Left ventricle myocardium superior (tissue), 1 donor: ENCODE data around the gene TDP1. TPM values are rescaled to one million over a fixed set of nuclear protein-coding genes. Genes with fewer than 3 reads are reported as not detected.

Experiments used
- ATAC-seq: fragments of 200-7000 bp; cut with Tn5 transposase; one replicate; pipeline ENCODE4 v1.9.1; 2020; ENCODE audit warnings: mild to moderate bottlenecking, moderate library complexity
- DNase-seq: peaks from one replicate; pipeline ENCODE4 v3.0.0-alpha.2; 2020
- intact Hi-C: fragments of 100-400 bp; cut with micrococcal nuclease; formaldehyde crosslinking; loops from one replicate; pipeline ENCODE4 v1.11.0; 2022
- long read RNA-seq: library from polyadenylated mRNA; unstranded; transcript quantifications from one replicate; pipeline ENCODE4 v2.0.0, GENCODE V29; 2021
- total RNA-seq: library from RNA; stranded (reverse); fragmentation: NEBNext Ultra II Directional; extraction: Animal tissue kit (Norgen Biotek cat#: 25700); gene quantifications from one replicate; pipeline ENCODE4 v1.2.1, GENCODE V29; 2021
- donor health status: DM: no; HTN: yes; CAD: no; lungs with severe emphysema.

TDP1 gene
- 4.8 TPM for total RNA-seq
- long read RNA-seq, partial matches to known transcripts, result 0 of 1 reads
- long read RNA-seq, other reads (novel, unspliced or antisense), result 1 of 1 reads

- ATAC-seq, result peak; percentile 94
- intact Hi-C loops, result no loop called here
- DNase-seq, result peak; percentile 97
Measured at GRCh38 chr14:89955745-89956660, at the start of gene TDP1. Gene TDP1 (plus strand): TSS chr14:89955927. CDS start chr14:89963115, 7,188 bp downstream.

GRCh38 chr14:89906000-89906399, 49.7 kb upstream of the TDP1 start:
- intact Hi-C loops, result no loop called here
- ATAC-seq, result no peak
- DNase-seq, result no peak

GRCh38 chr14:89907655-89908054, 48.1 kb upstream of the TDP1 start:
- ATAC-seq (no peak), DNase-seq (no peak)
- intact Hi-C loops, result no loop called here

- DNase-seq (no peak), ATAC-seq (no peak)
- intact Hi-C loops, result no loop called here
Measured at GRCh38 chr14:89908712-89909450, 46.8 kb upstream of the TDP1 start.

- intact Hi-C loops, result no loop called here
- DNase-seq, result no peak
- ATAC-seq, result no peak
Measured at GRCh38 chr14:89909586-89909985, 46.1 kb upstream of the TDP1 start.

- no peak for DNase-seq
- no peak for ATAC-seq
- intact Hi-C loops, result no loop called here
Measured at GRCh38 chr14:89910691-89911009, 45.1 kb upstream of the TDP1 start.

GRCh38 chr14:89911010-89911919, 44.5 kb upstream of the TDP1 start:
- intact Hi-C loops, result no loop called here
- DNase-seq (no peak), ATAC-seq (peak; percentile 48)

GRCh38 chr14:89912221-89912620, 43.5 kb upstream of the TDP1 start:
- intact Hi-C loops, result no loop called here
- DNase-seq (no peak), ATAC-seq (no peak)

GRCh38 chr14:89912667-89913211, 43.0 kb upstream of the TDP1 start:
- DNase-seq, result peak; percentile 31
- intact Hi-C loops, result no loop called here

GRCh38 chr14:89915114-89915878, 40.4 kb upstream of the TDP1 start:
- intact Hi-C loops, result loop anchor here (5.0 kb wide), 1 partner anchor 878 kb away; no protein-coding TSS in a partner anchor
- ATAC-seq, result peak; percentile 67
- DNase-seq, result no peak

More at GRCh38 chr14:89912667-89913211, 43.0 kb upstream of the TDP1 start:
- ATAC-seq, result peak; percentile 66

GRCh38 chr14:89918721-89919120, 37.0 kb upstream of the TDP1 start:
- intact Hi-C loops, result loop anchor here (5.0 kb wide), 1 partner anchor 881 kb away; no protein-coding TSS in a partner anchor
- no peak for DNase-seq
- no peak for ATAC-seq

- ATAC-seq, result no peak
- DNase-seq, result no peak
- intact Hi-C loops, result no loop called here
Measured at GRCh38 chr14:89920056-89920455, 35.7 kb upstream of the TDP1 start.

- DNase-seq, result no peak
- ATAC-seq, result no peak
- intact Hi-C loops, result no loop called here
Measured at GRCh38 chr14:89921346-89921745, 34.4 kb upstream of the TDP1 start.

- ATAC-seq, result no peak
- no peak for DNase-seq
- intact Hi-C loops, result no loop called here
Measured at GRCh38 chr14:89922031-89922907, 33.5 kb upstream of the TDP1 start.

GRCh38 chr14:89924268-89924667, 31.5 kb upstream of the TDP1 start:
- no peak for ATAC-seq
- intact Hi-C loops, result no loop called here

GRCh38 chr14:89926694-89927093, 29.0 kb upstream of the TDP1 start:
- no peak for ATAC-seq
- intact Hi-C loops, result no loop called here
- DNase-seq, result no peak

More at GRCh38 chr14:89924268-89924667, 31.5 kb upstream of the TDP1 start:
- DNase-seq, result no peak

GRCh38 chr14:89927186-89927865, 28.4 kb upstream of the TDP1 start:
- no peak for ATAC-seq
- intact Hi-C loops, result no loop called here
- DNase-seq, result no peak
